Sigmoid colon (tissue), 4 donors: ENCODE measurements around the gene CCIN.

Source experiments
- CTCF ChIP-seq, 4 experiments: fragments of 450-650 bp in 3 of 4; fragments of 200-600 bp in 1 of 4; IDR thresholded peaks; one replicate each; pipeline ENCODE4 v1.5.1; 2016 to 2019; ENCODE audit warnings: antibody characterized with exemption in 4 of 4, mild to moderate bottlenecking in 3 of 4, moderate library complexity in 2 of 4
- POLR2A ChIP-seq, 2 donors: fragments of 450-650 bp; IDR thresholded peaks; one replicate each; pipeline ENCODE4 v1.6.1; 2016; ENCODE audit warnings: antibody characterized with exemption in 2 of 2, mild to moderate bottlenecking in 2 of 2, moderate library complexity in 2 of 2
- POLR2AphosphoS5 ChIP-seq, 4 donors: sonication (generic); formaldehyde crosslinking; IDR thresholded peaks; one replicate each; pipeline ENCODE4 v1.6.1; 2017; ENCODE audit warnings: antibody characterized with exemption in 4 of 4

DNA sequence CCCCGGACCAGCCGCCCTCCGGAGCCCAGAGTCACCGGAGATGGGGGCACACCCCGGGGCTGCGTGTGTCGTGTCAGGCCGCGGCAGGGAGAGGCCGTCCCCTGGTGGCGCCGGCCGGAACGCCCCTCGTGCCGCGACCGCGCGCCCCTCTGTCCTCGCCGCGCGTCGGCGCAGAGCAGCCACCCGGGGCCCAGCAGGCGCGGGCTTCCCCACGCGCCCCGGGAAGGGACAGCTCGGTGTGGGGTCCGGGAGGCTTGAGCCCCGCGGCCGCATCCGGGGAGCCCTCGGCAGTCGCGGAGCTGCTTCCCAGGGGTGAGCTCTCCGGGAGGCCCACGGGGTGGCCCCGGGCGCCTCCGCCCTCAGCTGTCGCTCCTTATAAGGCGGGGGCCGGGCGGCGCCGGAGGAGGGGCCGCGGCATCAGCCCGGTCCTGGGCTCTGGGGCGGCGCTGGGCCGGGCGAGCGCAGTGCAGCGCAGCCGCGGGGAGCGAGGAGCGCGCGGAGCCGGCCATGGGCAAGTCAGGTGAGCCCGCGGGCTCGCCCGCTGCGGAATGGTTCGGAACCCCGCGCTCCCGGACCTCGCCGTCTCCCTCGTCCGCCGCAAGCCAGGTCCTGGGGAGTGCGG lies 32.8 kb upstream of the CCIN start, which contains the start of gene GLIPR2:
- TF ChIP-seq POLR2A (IDR thresholded peaks at IDR 0.05), result peak; percentile 48 to 58
- TF ChIP-seq CTCF (IDR thresholded peaks at IDR 0.05), result peak in 1 of 4 experiments; percentile 28
- peak; percentile 59 to 93 (median 90) for TF ChIP-seq POLR2AphosphoS5 (IDR thresholded peaks at IDR 0.05)
